A673 (cell line): ENCODE measurements around the gene IBA57. TPM values are rescaled to one million over a fixed set of nuclear protein-coding genes. Genes with fewer than 3 reads are reported as not detected.

Source experiments
- BruUV-seq: library from RNA; stranded (reverse); fragments of 400-500 nt; replicated peaks from 2 replicates; lab custom pipeline; 2021; lab: Mats Ljungman, UMichigan
- CTCF ChIA-PET: fragments of 300-600 bp; sonication (Branson Sonifier 250); formaldehyde crosslinking; loops from one replicate; lab custom pipeline; 2022; ENCODE audit warnings: antibody characterized with exemption; lab: Charles Lee
- POLR2A ChIA-PET: fragments of 300-600 bp; sonication (Branson Sonifier 250); formaldehyde crosslinking; loops from one replicate; lab custom pipeline; 2022; ENCODE audit warnings: antibody characterized with exemption; ENCODE audit not compliant: low non-redundant PET; lab: Charles Lee
- DNase-seq: peaks from one replicate; pipeline ENCODE4 v3.0.0-alpha.2; 2015; ENCODE audit warnings: low spot score
- H3K27ac ChIP-seq: fragments of 200-600 bp; sonication (generic); 2 replicates; pipeline ENCODE4 v1.5.1; 2016; ENCODE audit warnings: mixed run types, low read depth, mild to moderate bottlenecking, mixed read lengths, antibody characterized with exemption, low read length; ENCODE audit not compliant: poor library complexity, severe bottlenecking
- H3K27me3 ChIP-seq: fragments of 200-600 bp; sonication (generic); replicated peaks from 2 replicates; pipeline ENCODE4 v1.6.1; 2017; ENCODE audit warnings: mixed run types, low read depth, mild to moderate bottlenecking, mixed read lengths, antibody characterized with exemption, low read length; ENCODE audit not compliant: insufficient read depth, poor library complexity
- H3K36me3 ChIP-seq: fragments of 200-600 bp; sonication (generic); 2 replicates; pipeline ENCODE4 v1.6.1; 2016; ENCODE audit warnings: mixed run types, mild to moderate bottlenecking, mixed read lengths, antibody characterized with exemption, low read length; ENCODE audit not compliant: insufficient read depth, poor library complexity, severe bottlenecking
- H3K4me1 ChIP-seq: fragments of 200-600 bp; sonication (generic); 2 replicates; pipeline ENCODE4 v1.6.1; 2017; ENCODE audit warnings: mixed run types, mild to moderate bottlenecking, mixed read lengths, antibody characterized with exemption, low read length; ENCODE audit not compliant: insufficient read depth, poor library complexity, severe bottlenecking
- H3K4me3 ChIP-seq: fragments of 200-600 bp; sonication (generic); 2 replicates; pipeline ENCODE4 v1.5.1; 2016; ENCODE audit warnings: low read depth, mixed run types, mild to moderate bottlenecking, mixed read lengths, low read length; ENCODE audit not compliant: poor library complexity, severe bottlenecking
- H3K9me3 ChIP-seq: fragments of 200-600 bp; sonication (generic); 2 replicates; pipeline ENCODE4 v1.6.1; 2016; ENCODE audit warnings: mixed run types, low read depth, mild to moderate bottlenecking, mixed read lengths, antibody characterized with exemption, low read length; ENCODE audit not compliant: poor library complexity, severe bottlenecking
- CTCF ChIP-seq: fragments of 300-800, 200-600 bp; sonication (generic); conservative IDR thresholded peaks from 2 replicates; pipeline ENCODE4 v1.5.1; 2017; ENCODE audit warnings: low read depth, mild to moderate bottlenecking, antibody characterized with exemption, low read length, moderate library complexity, mixed read lengths
- EZH2 ChIP-seq: fragments of 200-600 bp; sonication (generic); IDR thresholded peaks from 2 replicates; pipeline ENCODE4 v1.6.1; 2017; ENCODE audit warnings: borderline replicate concordance, low read depth, mild to moderate bottlenecking, mixed read lengths, antibody characterized with exemption, low read length; ENCODE audit not compliant: poor library complexity, severe bottlenecking
- intact Hi-C: fragments of 100-400 bp; cut with micrococcal nuclease; formaldehyde crosslinking; loops from one replicate; pipeline ENCODE4 v1.10.0; 2022; ENCODE audit not compliant: unreplicated experiment
- total RNA-seq: library from RNA; stranded (reverse); gene quantifications from 2 replicates; pipeline ENCODE4 v1.2.3, GENCODE V29; 2021

IBA57 gene
- total RNA-seq, 1 experiment from 2014 or later = 12.1 TPM

GRCh38 chr1:228212415-228212965, 46.9 kb downstream of the IBA57 start:
- Histone ChIP-seq H3K9me3 (no peaks in the 10 kb centered on the region), H3K36me3 (no peaks in the 10 kb centered on the region), H3K4me1 (peaks cover 3% of the 10 kb centered on the region), H3K27ac (no peak overlapping the region), H3K4me3 (peak overlapping the region; percentile 62), H3K27me3 (no peaks in the 10 kb centered on the region)
- no TSS peak for BruUV-seq
- CTCF ChIA-PET = no interaction called here
- intact Hi-C loops = no loop called here
- POLR2A ChIA-PET = no interaction called here
- no peak for TF ChIP-seq EZH2
- no peak for TF ChIP-seq CTCF
- DNase-seq = no peak

- Histone ChIP-seq H3K36me3 (no peaks in the 10 kb centered on the region), H3K9me3 (no peaks in the 10 kb centered on the region), H3K27ac (peak overlapping the region; percentile 77), H3K4me1 (peaks cover 3% of the 10 kb centered on the region), H3K4me3 (peak overlapping the region; percentile 62), H3K27me3 (no peaks in the 10 kb centered on the region)
- TSS peak; percentile 90 for BruUV-seq
- TF ChIP-seq CTCF = peak; percentile 73
- no peak for TF ChIP-seq EZH2
- ChIA-PET CTCF (interaction anchor here (0.6 kb wide), 3 partner anchors 14 to 50 kb away, joined by 4 to 10 read pairs (median 7); no protein-coding TSS in a partner anchor), POLR2A (interaction anchor here (0.7 kb wide), 1 partner anchor 135 kb away, joined by 5 read pairs; no protein-coding TSS in a partner anchor)
- intact Hi-C loops = loop anchor here (1.0 kb wide), 1 partner anchor 302 kb away; no protein-coding TSS in a partner anchor
- peak; percentile 95 for DNase-seq
Measured at GRCh38 chr1:228212966-228213844, 47.6 kb downstream of the IBA57 start.

DNA sequence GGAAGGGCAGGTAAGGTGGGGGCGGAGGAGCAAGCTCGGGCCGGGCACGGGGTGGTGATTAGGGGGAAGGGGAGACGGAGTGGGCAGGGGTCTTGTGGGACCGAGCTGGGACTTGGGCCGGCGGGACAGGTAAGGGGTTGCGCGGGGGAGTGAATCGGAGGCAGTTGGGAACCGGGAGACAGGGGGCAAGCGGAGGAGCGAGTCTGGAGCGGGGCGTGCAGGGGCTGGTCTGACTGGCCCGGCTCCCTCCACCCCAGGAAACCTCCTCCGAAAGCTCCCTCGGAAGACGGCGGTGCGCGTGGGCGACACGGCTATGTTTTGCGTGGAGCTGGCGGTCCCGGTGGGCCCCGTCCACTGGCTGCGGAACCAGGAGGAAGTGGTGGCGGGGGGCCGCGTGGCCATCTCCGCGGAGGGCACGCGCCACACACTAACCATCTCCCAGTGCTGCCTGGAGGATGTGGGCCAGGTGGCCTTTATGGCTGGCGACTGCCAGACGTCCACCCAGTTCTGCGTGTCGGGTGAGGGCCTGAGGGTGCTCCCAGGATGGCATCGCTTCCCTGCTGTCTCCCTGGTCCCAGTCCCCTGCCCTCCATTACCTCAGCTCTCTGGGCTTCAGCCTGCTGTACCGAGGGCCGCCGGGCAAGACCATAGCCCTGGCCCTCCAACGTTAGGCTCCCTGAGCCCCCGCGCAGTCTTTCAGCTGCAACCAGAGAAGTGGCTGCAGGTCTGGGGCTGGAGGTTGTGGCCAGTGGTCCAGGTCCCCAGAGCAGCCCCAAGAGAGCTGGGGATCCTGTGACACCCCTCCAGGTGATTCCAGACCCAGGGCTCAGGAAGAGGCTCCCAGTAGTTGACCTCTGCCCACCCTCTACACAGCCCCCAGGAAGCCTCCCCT, 48.6 kb downstream of the IBA57 start:
- no peaks in the 10 kb centered on the region for H3K9me3 ChIP-seq
- BruUV-seq = no TSS peak
- no peaks in the 10 kb centered on the region for H3K27me3 ChIP-seq
- H3K27ac ChIP-seq = no peak overlapping the region
- ChIA-PET POLR2A (interaction anchor here (0.5 to 0.7 kb wide), 2 partner anchors 134 to 244 kb away, joined by 5 read pairs; no protein-coding TSS in a partner anchor), CTCF (interaction anchor here (0.6 kb wide), 1 partner anchor 244 kb away, joined by 5 read pairs; a partner anchor contains a TSS)
- H3K4me1 ChIP-seq = peaks cover 3% of the 10 kb centered on the region
- intact Hi-C loops = loop anchor here (1.0 kb wide), 1 partner anchor 301 kb away; no protein-coding TSS in a partner anchor
- TF ChIP-seq CTCF (no peak), EZH2 (no peak)
- no peak for DNase-seq
- peak overlapping the region; percentile 62 for H3K4me3 ChIP-seq
- H3K36me3 ChIP-seq = peaks cover 8% of the 10 kb centered on the region
